Measurements from ENCODE around the gene COL6A5. TPM values are rescaled to one million over a fixed set of nuclear protein-coding genes. Genes with fewer than 3 reads are reported as not detected.

Gene COL6A5
- total RNA-seq, 4 donors from 2014 or later = 0.11 TPM; not detected in 3

DNA sequence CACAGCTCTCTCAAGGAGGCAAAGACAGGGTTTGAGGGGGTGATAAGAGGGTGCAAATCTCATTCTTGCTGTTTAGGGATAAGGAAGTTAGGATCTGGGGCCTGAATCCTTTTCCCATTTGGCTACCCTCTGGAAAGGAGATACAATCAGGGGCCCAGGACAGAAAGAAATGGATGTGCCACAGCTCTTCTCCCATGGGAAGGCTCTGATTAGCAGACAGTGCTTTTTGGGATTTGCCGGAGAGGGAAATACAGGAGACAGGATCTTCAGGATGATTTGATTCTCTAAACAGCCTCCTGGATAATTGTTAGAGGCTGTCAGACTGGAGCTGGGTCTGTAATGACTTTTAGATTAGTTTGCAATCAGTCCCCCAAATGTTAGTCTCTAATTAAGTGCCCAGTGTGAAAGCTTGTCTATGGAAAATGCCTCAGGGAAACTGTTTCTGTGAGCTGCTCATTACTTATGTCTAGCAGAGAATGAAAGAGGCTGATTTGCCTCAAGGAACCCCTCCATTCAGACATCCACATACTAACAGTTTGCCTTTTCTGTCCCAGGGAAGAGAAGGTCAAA, 67.6 kb downstream of the COL6A5 start:
- Histone ChIP-seq H3K4me3 (replicated peaks in 1 of 3) (no peak overlapping the region), H3K9me3 (no peaks in the 10 kb centered on the region), H3K27me3 (no peaks in the 10 kb centered on the region), H3K36me3 (no peaks in the 10 kb centered on the region), H3K27ac (no peak overlapping the region), H3K4me1 (peaks cover 0 to 8% of the 10 kb centered on the region in 2 donors)
- WGBS, 2 donors = 4 to 82% methylated on average over 1 of the region's 1 CpG
- DNase-seq = no peak
- no peak for TF ChIP-seq POLR2A (IDR thresholded peaks at IDR 0.05)
- TF ChIP-seq, protein P1, sequence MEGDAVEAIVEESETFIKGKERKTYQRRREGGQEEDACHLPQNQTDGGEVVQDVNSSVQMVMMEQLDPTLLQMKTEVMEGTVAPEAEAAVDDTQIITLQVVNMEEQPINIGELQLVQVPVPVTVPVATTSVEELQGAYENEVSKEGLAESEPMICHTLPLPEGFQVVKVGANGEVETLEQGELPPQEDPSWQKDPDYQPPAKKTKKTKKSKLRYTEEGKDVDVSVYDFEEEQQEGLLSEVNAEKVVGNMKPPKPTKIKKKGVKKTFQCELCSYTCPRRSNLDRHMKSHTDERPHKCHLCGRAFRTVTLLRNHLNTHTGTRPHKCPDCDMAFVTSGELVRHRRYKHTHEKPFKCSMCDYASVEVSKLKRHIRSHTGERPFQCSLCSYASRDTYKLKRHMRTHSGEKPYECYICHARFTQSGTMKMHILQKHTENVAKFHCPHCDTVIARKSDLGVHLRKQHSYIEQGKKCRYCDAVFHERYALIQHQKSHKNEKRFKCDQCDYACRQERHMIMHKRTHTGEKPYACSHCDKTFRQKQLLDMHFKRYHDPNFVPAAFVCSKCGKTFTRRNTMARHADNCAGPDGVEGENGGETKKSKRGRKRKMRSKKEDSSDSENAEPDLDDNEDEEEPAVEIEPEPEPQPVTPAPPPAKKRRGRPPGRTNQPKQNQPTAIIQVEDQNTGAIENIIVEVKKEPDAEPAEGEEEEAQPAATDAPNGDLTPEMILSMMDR (IDR thresholded peaks at IDR 0.05) = no peak
- intact Hi-C loops (cut with DNase I) = no loop called here

DNA sequence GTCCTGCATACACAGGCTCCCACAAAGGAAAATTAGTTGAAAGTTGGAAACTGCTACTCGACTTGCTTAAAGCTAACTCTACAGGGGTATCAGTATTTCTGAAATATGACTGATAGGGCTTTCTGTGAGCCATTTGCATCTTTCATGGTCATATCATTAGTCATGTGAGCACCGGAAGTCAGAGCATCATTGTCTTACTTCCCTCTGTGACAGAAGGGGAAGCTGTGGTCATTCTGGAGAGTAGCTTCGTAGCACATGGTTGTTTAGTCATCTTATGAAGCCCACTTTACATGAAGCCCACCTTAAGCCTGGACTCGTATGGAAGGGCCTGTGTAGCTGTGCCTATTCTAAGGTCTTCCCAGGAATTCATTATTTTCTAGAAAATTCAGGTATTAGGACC, 69.0 kb downstream of the COL6A5 start:
- Histone ChIP-seq H3K27me3 (no peaks in the 10 kb centered on the region), H3K36me3 (no peaks in the 10 kb centered on the region), H3K27ac (no peak overlapping the region), H3K9me3 (no peaks in the 10 kb centered on the region), H3K4me1 (peaks cover 0 to 8% of the 10 kb centered on the region in 2 donors), H3K4me3 (replicated peaks in 1 of 3) (no peak overlapping the region)
- no peak for DNase-seq
- TF ChIP-seq, protein P1 (IDR thresholded peaks at IDR 0.05) = no peak
- no peak for TF ChIP-seq POLR2A (IDR thresholded peaks at IDR 0.05)
- 80 to 91% methylated on average over 4 of the region's 4 CpGs for WGBS, 2 donors
- intact Hi-C loops (cut with DNase I) = no loop called here

DNA sequence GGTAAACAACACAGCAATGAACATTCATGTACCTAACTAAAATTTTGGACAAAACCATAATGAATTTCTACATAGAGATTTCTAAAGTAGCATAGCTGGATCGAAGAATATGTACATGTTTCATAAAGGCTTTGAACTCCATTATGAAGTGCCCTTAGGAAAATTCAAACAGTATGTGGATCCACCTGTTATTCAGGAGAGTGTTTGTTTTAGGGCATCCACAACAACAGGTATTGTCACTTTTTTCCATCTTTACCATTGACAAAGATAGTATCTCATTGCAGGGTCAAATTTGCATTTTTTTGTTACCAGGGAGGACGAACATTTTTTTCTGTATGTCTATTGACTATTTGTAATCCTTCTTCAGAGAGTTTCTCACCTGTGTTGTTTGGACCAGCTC, 75.0 kb downstream of the COL6A5 start:
- TF ChIP-seq, protein P1 (IDR thresholded peaks at IDR 0.05) = no peak
- TF ChIP-seq POLR2A (IDR thresholded peaks at IDR 0.05) = no peak
- H3K9me3 ChIP-seq = no peaks in the 10 kb centered on the region
- no peaks in the 10 kb centered on the region for H3K27me3 ChIP-seq
- intact Hi-C loops (cut with DNase I) = no loop called here
- DNase-seq = no peak
- no peak overlapping the region for H3K4me3 ChIP-seq (replicated peaks in 1 of 3)
- H3K4me1 ChIP-seq = no peaks in the 10 kb centered on the region
- H3K27ac ChIP-seq = no peak overlapping the region
- 83 to 88% methylated on average over 2 of the region's 2 CpGs for WGBS, 2 donors
- no peaks in the 10 kb centered on the region for H3K36me3 ChIP-seq

DNA sequence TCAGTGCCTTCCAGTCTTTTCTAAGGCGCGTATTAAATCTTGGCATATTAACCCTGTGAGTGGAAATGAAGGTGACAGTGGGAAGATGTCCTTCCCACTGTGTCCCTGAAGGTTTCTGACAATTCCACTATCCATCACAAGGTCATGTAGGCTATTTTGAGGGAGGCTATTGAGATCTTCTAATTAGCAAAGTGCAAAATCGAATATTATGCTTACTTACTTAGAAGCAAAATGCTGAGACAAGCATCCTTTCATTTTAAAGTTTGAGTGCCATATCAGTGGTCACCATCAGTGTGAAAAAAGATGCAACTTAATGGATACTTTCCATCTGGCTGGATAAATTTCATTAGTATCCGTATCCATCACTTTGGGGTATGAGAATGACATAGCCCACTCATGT, 77.6 kb downstream of the COL6A5 start:
- intact Hi-C loops (cut with DNase I) = no loop called here
- 94 to 96% methylated on average over 4 of the region's 4 CpGs for WGBS, 2 donors

DNA sequence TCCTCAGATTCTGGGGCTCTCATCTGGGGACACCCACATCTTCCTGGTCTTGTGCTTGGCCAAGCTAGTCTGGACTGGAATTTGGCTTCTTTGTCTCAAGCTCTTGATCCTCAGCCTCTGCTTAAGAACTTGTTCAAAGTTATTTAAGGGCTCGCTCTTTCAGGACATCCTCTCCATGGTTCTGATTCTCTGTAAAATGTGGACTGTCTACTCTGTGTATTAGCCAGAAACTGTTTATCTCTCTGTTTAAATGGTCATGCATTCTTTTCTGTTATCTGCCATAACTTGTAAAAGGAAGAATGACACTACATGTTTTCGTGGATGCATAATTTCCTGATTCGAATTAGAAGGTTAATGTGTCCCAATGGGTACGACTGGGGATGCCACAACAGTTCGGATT, 79.4 kb downstream of the COL6A5 start:
- Histone ChIP-seq H3K27me3 (no peaks in the 10 kb centered on the region), H3K4me1 (no peaks in the 10 kb centered on the region), H3K27ac (no peak overlapping the region), H3K36me3 (no peaks in the 10 kb centered on the region), H3K4me3 (replicated peaks in 1 of 3) (no peak overlapping the region), H3K9me3 (no peaks in the 10 kb centered on the region)
- WGBS, 2 donors = 85 to 89% methylated on average over 5 of the region's 5 CpGs
- intact Hi-C loops (cut with DNase I) = no loop called here
- TF ChIP-seq, protein P1 (IDR thresholded peaks at IDR 0.05) = no peak
- TF ChIP-seq POLR2A (IDR thresholded peaks at IDR 0.05) = no peak
- DNase-seq = no peak

More for the DNA sequence above, 77.6 kb downstream of the COL6A5 start:
- no peak for DNase-seq
- H3K36me3 ChIP-seq = no peaks in the 10 kb centered on the region
- H3K27me3 ChIP-seq = no peaks in the 10 kb centered on the region
- H3K27ac ChIP-seq = no peak overlapping the region
- TF ChIP-seq, protein P1 (IDR thresholded peaks at IDR 0.05) = no peak
- no peak for TF ChIP-seq POLR2A (IDR thresholded peaks at IDR 0.05)
- H3K9me3 ChIP-seq = no peaks in the 10 kb centered on the region
- H3K4me3 ChIP-seq (replicated peaks in 1 of 3) = no peak overlapping the region
- H3K4me1 ChIP-seq = no peaks in the 10 kb centered on the region

Data from thyroid gland (tissue), 4 donors.